GM21360 (cell line): ENCODE results near the gene PLPP2.

Experiments used
- ATAC-seq: cut with Tn5 transposase; IDR thresholded peaks from one replicate; pipeline ENCODE4 v1.9.1; 2021; ENCODE audit warnings: mild to moderate bottlenecking, moderate library complexity; ENCODE audit not compliant: unreplicated experiment

PLPP2 gene

DNA sequence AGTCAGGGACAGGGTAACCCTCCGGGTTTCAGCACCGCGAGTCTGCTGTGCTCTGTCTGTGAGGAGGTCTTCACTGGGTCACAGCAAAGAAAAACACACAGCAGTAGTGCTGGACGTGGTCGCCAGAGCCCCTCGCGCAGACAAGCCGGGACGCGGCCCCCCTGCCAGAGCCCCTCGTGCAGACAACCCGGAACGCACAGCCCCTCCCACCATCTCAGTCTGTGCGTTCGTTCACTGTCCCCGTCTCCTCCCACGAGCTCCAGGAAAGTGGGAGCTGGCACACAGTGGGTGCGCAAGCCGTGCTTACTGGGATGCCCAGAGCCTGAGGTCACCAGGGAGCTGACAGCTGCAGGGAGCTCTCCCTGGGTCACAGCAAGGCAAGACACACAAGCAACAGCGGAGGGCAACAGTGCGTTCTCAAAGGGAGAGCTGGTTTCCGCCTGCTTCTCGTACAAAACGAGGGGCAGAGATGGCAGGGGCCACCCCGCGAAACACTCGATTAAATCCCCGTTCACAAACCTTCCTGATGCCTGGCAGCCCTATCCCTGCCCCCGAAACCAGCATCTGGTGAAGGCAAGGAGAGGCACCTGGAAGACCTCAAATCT, 3.2 kb upstream of the PLPP2 start:
- ATAC-seq = no peak

DNA sequence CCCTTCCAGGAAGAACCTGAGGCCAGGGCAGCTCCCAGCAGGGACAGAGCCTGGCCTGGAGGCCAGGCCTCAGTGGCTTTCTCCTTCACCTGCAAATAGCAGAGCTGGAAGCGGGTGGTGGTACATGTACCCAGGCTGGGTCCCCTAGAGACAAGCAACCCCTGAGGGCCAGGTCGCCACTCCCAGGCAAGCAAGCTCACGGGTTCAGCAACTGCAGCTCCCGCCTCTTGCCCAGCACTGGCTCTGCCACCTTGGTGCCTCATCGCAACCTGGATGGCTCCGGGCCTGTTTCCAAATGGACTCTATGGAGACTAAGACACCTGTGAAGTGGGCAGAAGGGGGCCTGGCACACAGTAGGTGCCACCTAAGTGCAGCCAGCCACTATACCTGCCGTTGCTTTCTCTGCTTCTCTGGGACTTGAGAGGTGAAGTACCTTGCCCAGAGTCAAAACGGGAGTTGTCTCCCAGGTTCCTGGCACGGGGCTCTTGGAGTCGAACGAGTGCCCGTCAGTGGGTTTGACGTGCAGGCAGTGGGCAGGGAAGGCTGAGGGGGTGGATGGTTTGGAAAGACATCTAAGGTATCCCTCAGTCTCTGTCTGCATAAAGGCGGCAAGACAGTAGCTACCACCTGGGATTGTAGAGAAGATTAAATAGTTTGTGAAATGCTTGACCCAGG, 2.4 kb upstream of the PLPP2 start:
- ATAC-seq = no peak

DNA sequence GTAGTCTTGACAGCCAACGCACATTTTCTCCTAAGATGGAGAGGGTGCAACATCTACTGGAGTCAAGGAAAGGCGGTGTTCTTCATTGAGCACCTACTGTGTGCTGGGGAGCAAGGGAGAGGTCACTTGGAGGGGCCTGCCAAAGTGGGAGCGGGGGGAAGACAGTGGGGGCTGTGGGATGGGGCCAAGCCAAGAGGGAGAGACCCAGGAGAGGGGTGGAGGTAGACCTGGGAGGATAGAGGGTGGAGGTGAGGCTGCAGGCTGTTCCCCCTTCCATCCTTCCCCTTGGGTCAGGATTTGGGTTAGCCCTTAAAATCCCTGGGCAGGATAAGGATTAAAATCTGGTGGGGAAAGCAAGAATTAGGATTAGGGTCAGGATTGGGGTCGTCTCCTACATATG, 1.7 kb upstream of the PLPP2 start:
- ATAC-seq = no peak

DNA sequence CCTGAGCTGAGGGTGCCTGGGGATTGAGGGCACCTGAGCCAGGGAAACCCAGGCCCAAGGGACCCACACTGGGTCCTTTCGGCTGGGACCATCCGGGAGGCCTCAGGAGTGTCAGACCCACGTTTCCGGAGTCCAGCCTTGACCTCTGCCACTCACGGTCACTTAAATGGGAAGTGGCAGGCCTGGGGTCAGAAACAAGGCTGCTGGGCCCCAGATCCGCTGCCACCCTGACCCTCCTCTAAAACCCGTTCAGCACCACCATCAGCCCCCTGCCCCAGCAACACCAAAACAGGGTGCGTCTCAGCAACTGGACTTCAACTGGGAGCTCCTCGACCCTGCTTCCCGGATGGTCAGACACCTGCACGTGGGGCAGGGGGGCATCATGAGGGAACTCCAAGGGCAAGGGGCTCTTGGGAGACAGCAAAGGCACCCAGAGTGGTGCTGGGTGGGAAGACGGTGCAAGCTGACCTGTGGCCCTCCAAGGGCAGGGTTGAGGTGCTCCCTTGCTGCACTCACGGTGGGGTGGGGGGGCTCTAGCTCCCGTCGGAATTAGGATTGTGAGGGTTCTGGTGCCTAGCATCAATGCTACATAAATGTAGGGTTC, 1.2 kb upstream of the PLPP2 start:
- ATAC-seq = no peak

DNA sequence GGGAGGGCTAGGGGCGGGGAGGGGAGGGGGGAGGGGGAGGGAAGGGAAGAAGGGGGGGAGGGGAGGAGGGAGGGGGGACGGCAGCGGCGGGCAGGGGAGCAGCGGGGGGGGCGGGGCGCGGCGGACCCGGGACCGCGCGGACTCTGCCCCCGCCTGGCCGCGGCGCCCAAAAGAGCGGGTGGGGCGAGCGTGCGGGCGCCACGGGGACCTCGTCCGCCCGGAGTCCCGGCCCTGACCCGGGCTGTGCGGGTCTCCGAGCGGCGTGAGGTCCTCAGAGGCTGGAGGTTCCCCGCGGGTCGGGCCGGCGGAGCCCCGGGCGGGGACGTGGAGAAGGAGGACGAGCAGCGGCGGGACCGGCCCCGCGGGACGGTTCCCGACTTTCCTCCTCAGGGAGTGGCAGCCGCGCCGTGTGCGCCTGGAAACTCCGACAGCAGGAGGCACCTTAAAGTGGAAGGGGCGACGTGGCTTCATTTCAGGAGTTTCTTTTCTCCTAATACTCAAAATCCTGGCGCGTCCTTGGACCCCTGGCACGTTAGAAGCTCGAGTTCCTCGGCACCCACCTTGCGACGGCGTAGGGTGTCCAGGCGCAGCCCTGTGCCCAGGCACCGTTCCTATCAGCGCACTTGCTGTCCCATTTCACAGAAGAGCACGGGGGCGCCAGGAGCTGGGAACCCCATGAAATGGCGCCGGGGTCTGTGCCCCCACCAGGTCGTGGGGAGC, 518 bp upstream of the PLPP2 start:
- no peak for ATAC-seq

DNA sequence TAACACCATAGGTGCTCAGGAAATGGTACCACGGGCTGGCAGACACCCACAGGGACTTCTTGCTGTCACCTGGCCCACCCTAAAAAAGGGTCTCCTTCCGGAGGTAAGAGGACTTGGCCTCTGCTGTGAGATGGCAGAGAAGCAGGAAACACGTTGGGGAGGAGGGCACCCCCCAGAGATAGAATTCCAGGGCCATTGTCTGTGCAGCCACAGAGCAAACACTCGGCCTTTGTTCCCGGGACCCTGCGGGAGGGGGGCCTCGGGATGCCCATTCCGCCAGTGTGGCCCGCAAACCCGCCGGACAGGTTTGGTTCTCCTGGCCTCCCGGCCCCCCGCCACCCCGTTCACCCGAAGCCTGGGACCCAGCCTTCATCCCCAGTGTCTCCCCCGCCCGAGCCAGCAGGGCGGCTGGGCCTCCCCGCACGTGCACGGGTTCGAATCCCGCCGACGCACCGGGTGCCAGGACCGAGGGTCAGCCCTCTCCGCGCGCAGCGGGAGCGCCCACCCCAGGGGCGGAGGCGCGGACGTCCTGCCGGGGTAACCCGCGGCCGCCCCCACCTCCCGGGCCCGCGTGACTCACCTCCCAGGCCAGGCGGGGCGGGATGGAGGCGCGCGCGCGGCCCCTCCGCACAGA, 714 bp downstream of the PLPP2 start:
- no peak for ATAC-seq

DNA sequence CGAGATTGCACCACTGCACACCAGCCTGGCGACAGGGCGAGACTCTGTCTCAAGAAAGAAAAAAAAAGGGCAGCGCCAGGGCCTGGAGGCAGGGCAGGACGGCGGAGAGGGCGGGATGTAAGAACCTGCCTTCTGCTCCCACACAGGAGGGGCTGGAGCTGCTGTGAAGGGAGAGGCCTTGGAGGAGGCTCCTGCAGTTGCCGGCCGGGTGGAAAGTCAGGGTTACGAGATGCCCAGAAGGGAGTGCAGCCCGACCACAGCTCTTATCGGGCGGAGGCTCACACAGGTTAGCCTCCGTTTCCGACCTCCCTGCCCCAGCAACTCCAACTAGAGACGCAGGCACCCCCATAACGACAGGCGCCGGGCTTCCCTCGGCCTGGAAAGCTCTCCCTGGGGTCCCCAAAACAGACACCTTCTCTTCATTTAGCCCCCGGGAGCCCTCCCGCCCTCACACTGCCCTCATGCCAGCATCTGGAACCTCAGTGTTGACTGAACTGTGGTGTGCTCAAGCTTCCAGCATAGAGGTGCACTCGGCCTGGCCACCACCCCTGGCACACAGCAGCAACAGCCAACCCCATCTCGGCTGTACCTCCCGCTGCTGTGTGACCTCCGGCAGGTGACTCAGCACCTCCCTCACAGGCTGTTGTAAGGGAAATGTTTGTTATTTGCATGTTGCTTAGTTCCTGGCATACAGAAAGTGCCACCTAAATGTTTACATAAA, 1.4 kb downstream of the PLPP2 start:
- no peak for ATAC-seq

DNA sequence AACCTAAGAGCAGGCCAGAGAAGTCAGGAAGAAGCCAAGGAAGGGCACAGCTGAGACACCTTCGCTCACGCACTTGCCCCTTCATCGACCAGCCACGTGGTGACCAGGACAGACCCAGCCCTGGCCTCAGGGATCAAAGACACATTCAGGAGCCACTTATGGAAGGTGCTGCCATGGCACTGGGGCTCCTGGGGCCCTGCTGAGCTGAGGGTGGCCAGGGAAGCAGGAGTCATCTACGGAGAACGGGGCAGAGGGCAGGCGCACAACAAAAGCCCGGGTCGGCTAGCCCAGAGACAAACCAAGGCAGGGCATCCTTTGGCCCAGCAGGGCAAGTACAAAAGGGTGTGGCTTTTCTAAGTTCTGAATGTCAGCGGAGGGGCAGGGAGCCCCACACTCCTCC, 2.3 kb downstream of the PLPP2 start:
- no peak for ATAC-seq

DNA sequence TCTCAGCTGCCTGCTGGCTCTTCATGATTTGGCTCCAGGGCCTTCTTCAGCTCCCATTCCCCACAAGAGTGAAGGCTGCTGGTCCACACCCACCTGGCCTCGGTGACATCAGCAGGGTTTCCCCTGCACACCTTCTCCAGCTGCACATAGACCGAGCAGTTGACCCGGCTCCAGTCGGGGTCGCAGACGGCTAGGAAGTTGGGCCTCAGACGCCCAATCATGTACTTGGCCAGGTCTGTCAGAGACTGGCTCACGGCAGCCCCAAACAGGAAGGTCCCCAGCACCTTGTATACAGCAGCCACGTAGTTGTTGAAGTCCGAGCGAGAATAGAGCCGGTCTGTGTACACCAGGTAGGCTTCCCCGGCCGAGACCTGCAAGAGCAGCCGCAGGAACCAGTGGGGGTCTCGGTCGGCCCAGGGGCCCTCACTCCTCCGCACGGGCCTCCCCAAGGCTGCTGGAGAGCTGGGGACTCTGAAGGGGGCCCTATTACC, 3.8 kb downstream of the PLPP2 start:
- ATAC-seq = no peak

DNA sequence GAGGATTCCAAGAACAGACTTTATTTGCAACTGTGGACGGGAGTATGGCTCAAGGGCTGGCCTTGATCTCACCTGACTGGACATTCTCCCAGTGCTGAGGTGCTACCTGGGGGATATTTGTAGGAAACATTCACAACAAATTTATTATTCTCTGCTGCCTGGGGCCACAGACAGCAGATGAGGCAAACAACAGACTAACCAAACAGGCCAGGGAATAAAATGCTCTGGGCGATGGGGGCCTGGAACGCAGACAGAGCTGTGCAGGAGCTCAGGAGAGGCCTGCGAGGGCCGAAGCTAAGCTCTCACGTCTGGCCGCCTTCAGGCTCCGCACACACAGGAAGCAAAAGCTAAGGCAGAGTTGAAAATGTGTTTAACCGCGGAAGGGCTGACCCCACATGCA, 7.8 kb downstream of the PLPP2 start:
- no peak for ATAC-seq

DNA sequence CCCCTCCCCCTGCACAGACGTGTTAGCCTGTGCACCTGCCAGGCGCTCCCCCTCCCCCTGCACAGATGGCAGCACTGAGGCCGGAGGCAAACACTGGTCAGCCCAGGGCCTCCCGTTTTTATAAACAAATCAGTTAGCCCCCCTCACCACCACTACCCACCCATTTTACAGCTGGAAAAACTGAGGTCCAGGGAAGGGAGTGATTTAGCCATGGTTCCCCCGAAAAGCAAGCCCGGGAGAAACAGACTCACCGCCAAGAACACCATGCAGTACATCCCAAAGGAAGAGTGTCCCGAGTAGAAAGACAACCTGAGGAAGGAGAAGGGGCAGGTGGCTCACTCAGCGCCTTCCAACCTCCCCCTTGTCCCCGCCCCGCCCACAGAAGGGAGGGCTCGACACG, 8.7 kb downstream of the PLPP2 start:
- ATAC-seq = no peak

DNA sequence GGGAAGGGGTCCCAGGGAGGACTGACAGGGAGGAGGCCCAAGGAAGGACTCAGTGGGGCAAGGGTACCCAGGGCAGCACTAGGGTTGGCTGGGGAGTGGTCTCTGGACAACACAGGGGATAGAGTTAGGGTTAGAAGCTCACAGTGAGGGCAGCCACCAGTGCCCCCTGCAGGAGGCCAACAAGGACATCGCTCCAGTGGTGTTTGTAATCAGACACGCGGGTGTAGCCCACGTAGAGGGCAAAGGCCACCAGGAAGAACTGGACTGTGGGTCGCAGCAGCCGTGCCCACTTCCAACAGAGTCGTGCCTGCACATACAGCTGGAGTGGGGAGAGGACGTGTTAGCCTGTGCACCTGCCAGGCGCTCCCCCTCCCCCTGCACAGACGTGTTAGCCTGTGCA, 9.2 kb downstream of the PLPP2 start:
- no peak for ATAC-seq

DNA sequence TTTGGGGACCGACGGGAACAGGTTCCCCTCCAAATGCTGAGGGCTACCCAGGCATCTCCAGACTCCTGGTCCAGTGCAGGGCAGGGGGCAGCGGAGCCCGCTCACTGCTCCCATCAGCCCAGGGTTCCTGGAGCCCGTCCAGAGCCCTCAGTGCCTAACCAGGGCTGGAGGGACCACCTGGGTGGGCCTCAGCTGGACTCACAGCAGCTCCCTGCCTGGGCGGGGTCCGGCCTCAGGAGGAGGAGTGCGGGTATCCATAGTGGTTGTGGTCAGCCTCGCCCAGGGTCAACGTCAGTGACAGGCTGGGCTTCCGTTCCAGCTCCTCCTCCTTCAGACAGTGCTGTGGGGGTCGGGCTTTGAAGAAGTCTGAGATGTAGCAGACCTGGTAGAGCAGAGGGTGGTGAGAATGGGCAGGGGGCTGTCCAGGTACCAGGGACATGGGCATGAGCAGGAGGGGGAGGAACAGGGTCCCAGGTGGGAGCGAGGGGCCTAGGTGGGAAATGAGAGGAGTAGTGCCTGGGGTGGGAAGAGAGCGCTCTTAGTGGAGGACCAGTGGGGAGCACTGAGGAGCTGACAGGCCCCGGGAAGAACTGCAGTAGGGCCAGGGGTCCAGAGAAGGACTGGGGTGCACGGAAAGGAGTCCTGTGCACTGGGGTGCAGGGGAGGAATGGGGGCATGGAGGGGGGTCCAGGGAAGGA, 9.9 kb downstream of the PLPP2 start:
- ATAC-seq = no peak

DNA sequence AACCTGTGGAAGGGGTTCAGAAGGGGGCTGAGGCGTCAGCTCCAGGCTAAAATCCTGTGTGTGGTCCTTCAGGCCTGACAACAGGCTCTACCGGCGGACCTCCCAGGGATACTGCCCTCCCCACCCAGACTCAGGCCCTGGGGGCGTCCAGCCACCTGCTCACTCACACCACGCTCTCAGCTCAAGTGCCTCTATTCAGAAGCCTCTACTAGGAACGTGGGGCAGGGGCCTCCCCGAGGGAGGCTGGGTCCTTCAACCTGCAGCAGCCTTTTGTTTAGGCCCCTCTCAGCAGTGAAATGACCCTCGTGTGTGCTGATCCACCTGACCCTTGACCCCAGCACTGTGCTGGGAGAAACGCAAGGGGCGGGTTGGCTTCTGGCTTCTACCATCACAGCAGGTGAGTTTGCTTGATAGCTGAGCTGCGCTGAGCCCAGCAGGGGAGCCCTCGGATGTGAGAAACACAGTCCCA, 10.6 kb downstream of the PLPP2 start:
- no peak for ATAC-seq

DNA sequence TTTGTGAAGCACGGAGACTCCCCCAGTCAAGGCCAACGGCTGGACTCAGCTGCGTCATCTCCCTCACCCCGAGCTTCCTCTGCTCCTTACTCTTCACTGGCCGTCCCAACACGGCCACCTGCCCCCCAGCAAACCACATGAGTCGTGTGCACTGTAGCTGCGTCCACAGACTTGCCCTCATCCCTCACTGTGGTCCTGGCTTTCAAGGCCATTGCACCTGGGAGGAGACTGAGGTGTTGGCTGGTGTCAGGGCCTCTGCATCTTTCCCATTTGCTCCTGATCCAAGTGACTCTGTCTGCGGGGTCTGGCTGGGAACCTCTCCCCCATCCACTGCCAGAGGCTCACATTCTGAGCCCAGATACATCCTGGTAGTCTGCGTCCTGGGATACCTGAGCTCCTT, 11.5 kb downstream of the PLPP2 start:
- no peak for ATAC-seq

DNA sequence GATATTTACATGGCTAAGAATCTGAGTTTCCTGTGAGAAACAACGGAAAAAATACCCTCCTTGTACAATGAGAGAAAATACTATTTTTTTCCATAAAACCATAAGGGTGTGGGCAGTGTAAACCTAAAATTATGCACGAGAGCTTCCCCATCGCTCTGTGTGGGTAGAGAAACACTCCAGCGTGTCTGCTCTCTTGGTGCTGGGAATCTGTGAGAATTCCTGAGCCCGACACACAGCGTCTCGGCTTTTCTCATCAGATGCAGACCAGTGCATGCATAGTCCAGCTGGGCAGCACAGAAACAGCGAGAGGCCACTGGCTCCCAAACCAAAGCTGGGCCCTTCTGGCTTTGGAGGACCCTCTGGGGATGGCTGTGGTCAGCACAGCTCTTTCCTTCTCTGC, 12.0 kb downstream of the PLPP2 start:
- no peak for ATAC-seq

DNA sequence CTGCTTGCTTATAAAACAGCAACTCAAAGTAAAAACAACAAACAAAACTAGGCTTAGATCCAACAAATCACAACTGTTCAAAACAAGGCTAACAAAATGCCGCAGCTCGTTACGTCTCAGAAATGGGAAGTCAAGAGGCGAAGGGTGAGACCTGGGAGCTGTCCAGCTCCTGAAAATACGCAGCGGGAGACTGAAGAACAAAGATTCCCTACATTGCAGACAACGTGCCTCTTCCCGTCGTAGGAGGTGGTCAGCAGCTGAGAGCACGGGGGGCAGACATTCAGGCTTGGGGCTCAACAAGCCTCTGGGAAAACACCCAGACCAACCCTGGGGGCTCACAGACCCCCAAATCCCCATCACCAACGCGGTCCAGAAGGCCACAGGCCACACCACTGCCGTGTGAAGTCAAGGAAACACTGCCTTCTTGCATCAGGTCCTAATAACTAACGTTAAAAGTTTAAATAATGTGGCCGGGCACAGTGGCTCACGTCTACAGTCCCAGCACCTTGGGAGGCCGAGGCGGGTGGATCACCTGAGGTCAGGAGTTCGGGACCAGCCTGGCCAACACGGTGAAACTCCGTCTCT, 13.5 kb downstream of the PLPP2 start:
- ATAC-seq = no peak

DNA sequence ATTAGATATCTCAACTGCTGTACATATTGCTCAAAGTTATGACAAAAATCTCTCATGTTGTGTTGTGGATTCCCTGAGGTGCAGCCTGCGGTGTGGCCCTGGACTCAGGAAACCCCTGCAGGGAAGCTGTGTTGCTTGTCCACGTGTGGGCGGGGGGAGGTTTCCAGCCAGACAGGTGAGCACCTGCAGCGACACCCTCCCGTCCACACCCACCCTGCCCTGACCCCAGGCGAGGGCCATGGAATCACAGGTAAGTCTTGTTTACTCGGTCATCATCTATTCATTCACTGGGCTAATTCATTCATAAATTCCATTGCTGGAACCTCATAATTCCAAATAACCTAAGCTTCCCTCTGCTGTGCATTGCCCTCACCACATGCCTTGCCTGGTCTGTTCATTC, 14.1 kb downstream of the PLPP2 start:
- ATAC-seq = no peak

DNA sequence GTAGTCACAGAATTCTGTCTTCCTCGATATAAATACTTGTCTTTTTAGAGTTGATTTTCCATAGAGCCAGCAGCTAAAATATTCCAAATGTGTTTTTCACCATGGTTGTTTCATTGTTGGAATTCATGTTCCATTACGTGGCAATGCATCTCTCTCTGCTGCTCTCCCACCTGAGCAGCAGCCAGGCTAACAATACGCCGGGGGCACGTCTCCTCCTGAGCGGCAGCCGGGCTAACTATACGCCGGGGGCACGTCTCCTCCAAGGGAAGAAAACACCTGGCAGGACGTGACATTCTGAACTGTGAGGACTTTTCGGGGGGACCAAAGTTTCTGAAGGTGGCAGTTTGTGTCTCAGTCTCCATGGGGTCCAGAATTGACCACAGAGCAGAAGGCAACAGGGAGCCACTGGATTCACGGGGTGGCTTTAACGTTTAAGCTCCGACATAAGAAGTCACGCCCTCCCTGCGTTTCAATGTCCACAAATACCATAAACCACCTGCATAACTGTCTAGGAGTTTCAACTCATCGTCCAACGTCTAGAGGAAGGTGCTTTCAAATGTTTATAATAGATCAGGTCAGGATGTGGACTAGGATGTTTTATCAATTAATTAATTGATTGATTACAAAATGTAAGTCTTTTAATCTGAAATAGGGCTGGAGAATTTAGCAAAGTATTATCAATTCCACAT, 15.1 kb downstream of the PLPP2 start:
- no peak for ATAC-seq
